MCF 10A (cell line): ENCODE measurements around the gene MICAL3. TPM values are rescaled to one million over a fixed set of nuclear protein-coding genes. Genes with fewer than 3 reads are reported as not detected.

Source experiments
- BruUV-seq: library from RNA; stranded (reverse); fragments of 400-500 nt; replicated peaks from 2 replicates; lab custom pipeline; 2021; lab: Mats Ljungman, UMichigan
- CTCF ChIA-PET: fragments of 300-600 bp; sonication (Branson Sonifier 250); formaldehyde crosslinking; extraction: SDS; loops from one replicate; lab custom pipeline; 2021; ENCODE audit warnings: antibody characterized with exemption, inconsistent platforms; lab: Yijun Ruan, JAX
- POLR2A ChIA-PET: fragments of 300-600, 350-650 bp; sonication (Branson Sonifier 250); formaldehyde crosslinking; extraction: SDS; loops from one replicate; lab custom pipeline; 2020; ENCODE audit warnings: antibody characterized with exemption, inconsistent platforms; lab: Yijun Ruan, JAX
- DNase-seq: peaks from one replicate; pipeline ENCODE4 v3.0.0-alpha.2; 2018; ENCODE audit not compliant: unreplicated experiment
- H3K27ac Mint-ChIP-seq: one replicate; pipeline ENCODE4 v1.8.0; 2022; ENCODE audit warnings: mild to moderate bottlenecking, low read depth, mixed read lengths; ENCODE audit not compliant: unreplicated experiment
- H3K27me3 Mint-ChIP-seq: one replicate; pipeline ENCODE4 v1.8.0; 2022; ENCODE audit warnings: mixed read lengths; ENCODE audit not compliant: insufficient read depth, unreplicated experiment
- H3K36me3 Mint-ChIP-seq: one replicate; pipeline ENCODE4 v1.8.0; 2022; ENCODE audit warnings: mild to moderate bottlenecking, moderate library complexity, mixed read lengths; ENCODE audit not compliant: insufficient read depth, unreplicated experiment
- H3K4me1 Mint-ChIP-seq: one replicate; pipeline ENCODE4 v1.8.0; 2022; ENCODE audit warnings: mixed read lengths; ENCODE audit not compliant: insufficient read depth, unreplicated experiment
- H3K4me3 Mint-ChIP-seq: one replicate; pipeline ENCODE4 v1.8.0; 2022; ENCODE audit warnings: mild to moderate bottlenecking, moderate library complexity, mixed read lengths; ENCODE audit not compliant: unreplicated experiment
- H3K9me3 Mint-ChIP-seq: one replicate; pipeline ENCODE4 v1.8.0; 2022; ENCODE audit warnings: mixed read lengths; ENCODE audit not compliant: unreplicated experiment
- intact Hi-C: fragments of 100-400 bp; cut with micrococcal nuclease; formaldehyde crosslinking; loops from 2 replicates; pipeline ENCODE4 v1.14.1; 2022
- total RNA-seq: library from RNA; stranded (reverse); gene quantifications from 2 replicates; pipeline ENCODE4 v1.2.3, GENCODE V29; 2022
- TF ChIP-seq, protein P1 (sequence below): fragments of 200-600 bp; IDR thresholded peaks from one replicate; pipeline ENCODE4 v1.8.0; 2022; ENCODE audit warnings: antibody characterized with exemption, mild to moderate bottlenecking; ENCODE audit not compliant: unreplicated experiment

The MICAL3 gene
- total RNA-seq, 1 experiment from 2014 or later, result 54.1 TPM

- ChIA-PET POLR2A (interaction anchor here (1.0 to 1.6 kb wide), 3 partner anchors 9 to 68 kb away, joined by 3 to 4 read pairs (median 3); partner anchors contain the start of gene PEX26), CTCF (interaction anchor here (1.0 to 10.0 kb wide), 2 partner anchors 173 to 239 kb away, joined by 3 to 145 read pairs; no protein-coding TSS in a partner anchor)
- Mint-ChIP-seq H3K4me1 (peaks cover 21% of the 10 kb centered on the region), H3K27me3 (no peaks in the 10 kb centered on the region), H3K27ac (no peak overlapping the region), H3K36me3 (no peaks in the 10 kb centered on the region), H3K4me3 (no peak overlapping the region), H3K9me3 (no peaks in the 10 kb centered on the region)
- TF ChIP-seq, protein P1, sequence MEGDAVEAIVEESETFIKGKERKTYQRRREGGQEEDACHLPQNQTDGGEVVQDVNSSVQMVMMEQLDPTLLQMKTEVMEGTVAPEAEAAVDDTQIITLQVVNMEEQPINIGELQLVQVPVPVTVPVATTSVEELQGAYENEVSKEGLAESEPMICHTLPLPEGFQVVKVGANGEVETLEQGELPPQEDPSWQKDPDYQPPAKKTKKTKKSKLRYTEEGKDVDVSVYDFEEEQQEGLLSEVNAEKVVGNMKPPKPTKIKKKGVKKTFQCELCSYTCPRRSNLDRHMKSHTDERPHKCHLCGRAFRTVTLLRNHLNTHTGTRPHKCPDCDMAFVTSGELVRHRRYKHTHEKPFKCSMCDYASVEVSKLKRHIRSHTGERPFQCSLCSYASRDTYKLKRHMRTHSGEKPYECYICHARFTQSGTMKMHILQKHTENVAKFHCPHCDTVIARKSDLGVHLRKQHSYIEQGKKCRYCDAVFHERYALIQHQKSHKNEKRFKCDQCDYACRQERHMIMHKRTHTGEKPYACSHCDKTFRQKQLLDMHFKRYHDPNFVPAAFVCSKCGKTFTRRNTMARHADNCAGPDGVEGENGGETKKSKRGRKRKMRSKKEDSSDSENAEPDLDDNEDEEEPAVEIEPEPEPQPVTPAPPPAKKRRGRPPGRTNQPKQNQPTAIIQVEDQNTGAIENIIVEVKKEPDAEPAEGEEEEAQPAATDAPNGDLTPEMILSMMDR, result no peak
- DNase-seq, result no peak
- BruUV-seq, result no TSS peak
- intact Hi-C loops, result loop anchor here (5.0 kb wide), 1 partner anchor 37 kb away; no protein-coding TSS in a partner anchor
Observed at GRCh38 chr22:18069041-18069440, 44.7 kb upstream of the MICAL3 start.

DNA sequence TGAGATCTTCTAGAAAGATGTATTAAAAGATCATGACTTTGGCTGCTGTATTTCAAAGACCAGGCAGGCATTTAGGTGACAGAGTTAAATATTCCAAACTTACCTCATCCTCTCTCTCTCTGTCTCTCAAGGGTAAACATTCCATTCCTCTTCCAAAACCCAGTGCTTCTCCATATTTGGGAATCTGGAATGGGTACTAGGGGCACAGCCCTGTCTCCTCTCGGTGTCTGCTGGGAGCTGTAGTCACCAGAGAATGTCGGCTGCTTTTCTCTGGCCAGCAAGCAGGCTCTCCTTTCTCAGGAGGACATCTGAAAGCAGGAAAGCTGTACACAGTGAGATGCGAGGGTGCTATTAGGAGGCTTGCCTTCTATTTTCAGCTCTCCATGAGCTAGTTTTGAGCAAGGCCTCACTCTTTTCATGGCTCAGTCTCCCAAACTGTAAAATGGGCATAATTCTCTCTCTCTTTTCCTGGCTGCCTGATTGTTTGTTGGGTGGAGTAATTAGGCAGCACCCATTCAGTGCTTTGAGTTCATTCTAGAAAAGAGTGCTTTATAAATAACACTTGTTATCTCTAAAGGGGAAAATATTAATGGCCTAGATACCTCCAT is 44.1 kb upstream of the MICAL3 start:
- Mint-ChIP-seq H3K27ac (no peak overlapping the region), H3K27me3 (no peaks in the 10 kb centered on the region), H3K36me3 (no peaks in the 10 kb centered on the region), H3K4me1 (peaks cover 21% of the 10 kb centered on the region), H3K9me3 (no peaks in the 10 kb centered on the region), H3K4me3 (no peak overlapping the region)
- intact Hi-C loops, result loop anchor here (5.0 kb wide), 1 partner anchor 36 kb away; no protein-coding TSS in a partner anchor
- no peak for DNase-seq
- TF ChIP-seq, protein P1, result no peak
- POLR2A ChIA-PET, result interaction anchor here (1.0 kb wide), 2 partner anchors 9 to 10 kb away, joined by 3 to 4 read pairs; partner anchors contain the start of gene PEX26
- CTCF ChIA-PET, result interaction anchor here (10.0 kb wide), 1 partner anchor 238 kb away, joined by 145 read pairs; no protein-coding TSS in a partner anchor
- no TSS peak for BruUV-seq

DNA sequence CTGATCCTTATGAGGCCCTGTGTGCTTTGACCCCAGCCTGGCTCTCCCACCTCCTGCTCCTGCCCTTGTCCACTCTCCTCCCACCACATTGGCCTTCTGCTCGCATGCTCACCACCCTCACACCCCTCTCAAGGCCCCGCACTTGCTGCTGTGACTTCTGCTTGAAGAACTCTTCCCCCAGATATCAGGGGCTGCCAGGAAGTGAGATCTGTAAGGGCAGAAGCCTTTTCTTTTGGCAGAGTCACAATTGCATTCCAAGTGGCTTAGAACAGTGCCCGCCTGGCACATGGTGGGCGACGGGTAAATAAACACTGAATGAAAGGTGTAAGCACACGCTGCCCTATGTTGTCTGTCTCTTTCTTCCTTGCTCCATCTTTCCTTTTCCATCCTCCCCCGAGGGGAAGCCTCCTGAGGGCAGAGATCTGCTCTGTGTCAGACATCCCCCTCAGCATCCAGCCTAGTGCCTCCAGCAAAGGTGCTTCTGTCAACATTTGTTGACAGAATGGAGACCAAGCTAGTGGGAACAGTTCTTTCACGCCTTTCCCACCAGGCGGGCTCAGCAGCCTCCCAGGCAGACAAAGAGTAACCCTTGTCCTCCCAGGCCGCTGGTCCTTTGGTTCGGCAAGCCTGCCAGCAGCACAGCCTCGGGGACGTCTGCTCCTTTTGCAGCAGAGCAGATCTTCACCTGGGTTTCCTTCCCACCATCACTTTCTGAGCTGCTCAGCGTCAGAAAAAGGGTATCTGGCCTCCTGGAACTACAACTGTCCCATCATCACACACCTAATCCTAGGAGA is 43.4 kb upstream of the MICAL3 start:
- no peaks in the 10 kb centered on the region for H3K36me3 Mint-ChIP-seq
- CTCF ChIA-PET, result no interaction called here
- no peaks in the 10 kb centered on the region for H3K9me3 Mint-ChIP-seq
- TF ChIP-seq, protein P1, result no peak
- no TSS peak for BruUV-seq
- H3K27ac Mint-ChIP-seq, result no peak overlapping the region
- H3K27me3 Mint-ChIP-seq, result no peaks in the 10 kb centered on the region
- DNase-seq, result no peak
- H3K4me3 Mint-ChIP-seq, result no peak overlapping the region
- peaks cover 21% of the 10 kb centered on the region for H3K4me1 Mint-ChIP-seq
- POLR2A ChIA-PET, result interaction anchor here (0.6 to 1.0 kb wide), 2 partner anchors 10 kb away, joined by 3 read pairs; partner anchors contain the start of gene PEX26
- intact Hi-C loops, result loop anchor here (5.0 kb wide), 1 partner anchor 35 kb away; no protein-coding TSS in a partner anchor

- Mint-ChIP-seq H3K27me3 (no peaks in the 10 kb centered on the region), H3K9me3 (no peaks in the 10 kb centered on the region), H3K4me3 (no peak overlapping the region), H3K27ac (no peak overlapping the region), H3K4me1 (peaks cover 21% of the 10 kb centered on the region), H3K36me3 (no peaks in the 10 kb centered on the region)
- ChIA-PET CTCF (no interaction called here), POLR2A (interaction anchor here (1.7 kb wide), 1 partner anchor 10 kb away, joined by 6 read pairs; the partner anchor contains the start of gene PEX26)
- intact Hi-C loops, result loop anchor here (5.0 kb wide), 1 partner anchor 35 kb away; no protein-coding TSS in a partner anchor
- TF ChIP-seq, protein P1, result no peak
- no TSS peak for BruUV-seq
- no peak for DNase-seq
Observed at GRCh38 chr22:18067121-18067520, 42.8 kb upstream of the MICAL3 start.
